SK-N-SH treated with all-trans-retinoic acid at 6 μM for 48 hours (cell line): Measurements from ENCODE around the gene KCTD17.

ENCODE experiments used
- CSDC2 ChIP-seq: fragments of 250-450 bp; sonication (Bioruptor Pico); IDR thresholded peaks from 2 replicates; pipeline ENCODE4 v1.5.0; 2020; ENCODE audit warnings: mild to moderate bottlenecking, moderate library complexity
- PATZ1 ChIP-seq: fragments of 250-450 bp; sonication (Bioruptor Pico); IDR thresholded peaks from 2 replicates; pipeline ENCODE4 v1.8.0; 2020; ENCODE audit warnings: mild to moderate bottlenecking, moderate library complexity, borderline replicate concordance
- RARB ChIP-seq: fragments of 250-450 bp; sonication (Bioruptor Pico); IDR thresholded peaks from 2 replicates; pipeline ENCODE4 v1.8.0; 2021; ENCODE audit warnings: mild to moderate bottlenecking, moderate library complexity
- ZFP30 ChIP-seq: fragments of 450-650 bp; formaldehyde crosslinking; IDR thresholded peaks from 2 replicates; pipeline ENCODE4 v1.5.0; 2022; ENCODE audit warnings: mild to moderate bottlenecking, moderate library complexity

DNA sequence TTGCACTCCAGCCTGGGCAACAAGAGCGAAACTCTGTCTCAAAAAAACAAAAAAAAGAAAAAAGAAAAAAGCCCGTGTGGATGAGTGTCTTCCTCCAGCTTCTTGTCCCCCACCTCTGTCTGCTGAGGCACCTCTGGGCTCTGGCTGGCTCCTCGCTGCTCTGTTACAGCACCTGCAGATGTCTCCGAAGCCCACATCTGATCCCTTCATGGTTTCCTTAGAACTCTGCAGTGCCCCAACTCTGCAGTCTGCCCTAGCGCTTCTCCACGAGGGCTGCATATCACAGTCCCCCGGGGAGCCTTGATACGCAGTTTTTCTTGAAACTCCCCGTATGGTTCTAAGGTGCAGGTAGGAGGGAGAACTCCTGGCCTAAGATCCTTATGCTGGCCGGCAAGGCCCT lies 15.9 kb downstream of the KCTD17 start:
- TF ChIP-seq RARB (CRISPR knock-in tag) = no peak
- TF ChIP-seq PATZ1 (CRISPR knock-in tag) = no peak
- TF ChIP-seq CSDC2 = no peak
- TF ChIP-seq ZFP30 (CRISPR knock-in tag) = no peak
